Hematopoietic multipotent progenitor cell treated with erythropoietin and hydrocortisone succinate and interleukin-3 and kit ligand, for 6 days (in vitro differentiated cells): ENCODE results near the gene GOSR2.
"Not testable (repeated sequence)": the region's sequence is repeated elsewhere in the genome, so short reads cannot be mapped to it uniquely, and the experiment has no call there.

Experiments used
- DNase-seq: peaks from one replicate; pipeline ENCODE4 v3.0.0-alpha.2; 2015

GOSR2 gene

GRCh38 chr17:46968224-46968834 lies 45.4 kb downstream of the GOSR2 start:
- DNase-seq: no peak

GRCh38 chr17:46968896-46969295 lies 45.9 kb downstream of the GOSR2 start:
- no peak for DNase-seq

DNA sequence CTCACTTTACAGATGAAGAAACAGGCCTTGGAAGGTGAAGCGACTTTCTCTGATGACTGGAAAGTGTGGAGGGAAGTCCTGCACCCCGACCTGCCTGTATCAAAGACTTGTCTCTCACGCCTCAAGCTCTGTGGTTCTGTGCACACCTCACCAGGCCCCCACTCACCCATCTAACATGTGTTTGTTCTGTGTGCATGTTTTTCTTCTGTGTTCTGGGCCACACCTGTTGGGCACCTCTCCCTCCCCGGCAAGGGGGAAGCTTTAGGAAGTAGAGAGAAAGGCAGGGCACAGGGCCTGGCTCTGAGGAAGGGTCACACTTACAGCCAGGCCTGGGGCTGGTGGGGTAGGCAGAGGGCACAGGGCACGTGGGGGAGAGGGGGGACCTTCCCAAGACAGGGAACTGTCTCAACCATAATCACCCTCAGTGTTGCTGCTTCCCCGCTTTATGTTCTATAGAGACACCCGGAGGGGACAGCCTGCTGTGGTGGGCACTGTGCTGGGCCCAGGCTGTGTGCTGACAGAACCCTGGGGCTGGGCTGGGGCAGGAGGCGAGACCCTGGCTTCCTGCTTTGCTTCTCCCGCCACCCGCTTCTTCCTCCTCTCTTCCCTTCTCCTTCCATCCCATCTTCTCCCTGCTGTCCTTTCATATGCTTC lies 48.8 kb downstream of the GOSR2 start:
- DNase-seq: no peak

DNA sequence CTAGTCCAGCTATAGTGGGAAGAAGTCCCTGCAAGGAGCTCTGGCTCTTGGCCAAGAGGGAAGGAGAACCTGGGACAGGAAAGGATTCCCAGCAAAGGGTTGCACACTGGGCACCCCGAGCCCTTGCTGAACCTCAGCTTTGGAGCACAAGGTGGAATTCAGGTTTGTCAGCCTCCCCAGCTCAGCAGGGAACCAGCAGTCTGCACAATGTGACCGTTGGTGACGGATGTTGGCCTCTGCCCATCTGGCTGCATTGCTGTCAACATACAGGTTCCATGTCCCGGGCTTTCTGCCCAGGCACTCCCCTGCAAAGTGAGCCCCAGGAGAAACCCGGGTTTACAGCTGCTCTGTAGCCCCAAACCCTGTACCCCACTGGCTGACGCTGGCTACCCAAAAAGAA lies 49.4 kb downstream of the GOSR2 start:
- no peak for DNase-seq

DNA sequence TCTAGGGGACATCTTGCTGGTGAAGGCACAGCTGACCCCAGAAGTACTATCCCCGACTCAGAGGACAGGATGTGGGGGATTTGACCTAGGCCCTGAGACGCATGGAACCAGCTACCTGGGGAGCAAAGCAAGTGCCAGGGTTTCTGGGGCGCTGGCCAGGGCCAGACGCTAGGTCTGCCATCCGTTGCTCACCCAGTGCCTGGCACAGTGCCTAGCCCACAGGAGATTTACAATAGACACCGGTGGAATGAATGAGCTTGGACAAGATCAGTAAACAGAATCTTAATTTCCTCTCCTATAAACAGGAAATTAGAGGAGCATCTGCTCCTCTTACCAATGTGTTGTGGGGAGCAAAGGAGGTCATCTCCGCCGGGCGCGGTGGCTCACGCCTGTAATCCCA lies 51.1 kb downstream of the GOSR2 start:
- DNase-seq: no peak

GRCh38 chr17:46975287-46975686 lies 52.3 kb downstream of the GOSR2 start:
- DNase-seq: no peak

GRCh38 chr17:46976626-46977270 lies 53.8 kb downstream of the GOSR2 start:
- peak; percentile 25 for DNase-seq

GRCh38 chr17:46977348-46977747 lies 54.4 kb downstream of the GOSR2 start:
- DNase-seq: peak; percentile 32

DNA sequence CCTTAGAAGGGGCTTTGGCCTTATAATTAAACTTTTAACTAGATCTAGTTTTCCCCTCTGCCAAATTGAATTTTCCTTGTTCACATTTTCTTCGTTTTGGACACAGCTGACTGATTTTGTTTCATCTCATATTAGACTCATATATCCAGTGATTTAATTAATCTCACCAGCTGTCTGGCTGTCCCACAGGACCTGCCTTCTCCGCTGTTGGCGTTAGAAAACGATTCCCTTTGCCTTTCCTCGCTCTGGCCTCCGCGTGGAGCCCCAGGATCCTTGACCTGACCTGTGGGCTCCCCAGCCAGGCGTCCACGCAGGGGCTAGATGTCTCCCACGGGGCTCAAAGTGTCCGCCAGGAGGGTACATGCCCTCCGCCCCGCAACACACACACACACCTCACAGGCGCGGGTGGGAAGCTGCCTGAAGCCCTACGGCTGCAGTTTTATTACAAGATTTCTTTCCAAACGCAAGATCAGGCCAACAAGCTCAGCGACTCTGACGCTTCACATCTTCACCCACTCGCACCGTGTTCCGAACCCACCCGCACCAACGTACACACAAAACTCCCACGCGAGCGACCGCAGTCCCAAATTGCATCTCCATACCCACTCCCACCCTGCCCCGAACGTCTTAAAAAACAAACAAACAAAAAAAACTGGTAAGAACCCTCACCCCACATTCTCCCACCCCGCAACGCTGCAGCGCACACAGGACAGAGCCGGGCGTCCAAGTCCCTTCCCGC lies 55.0 kb downstream of the GOSR2 start:
- no peak for DNase-seq

DNA sequence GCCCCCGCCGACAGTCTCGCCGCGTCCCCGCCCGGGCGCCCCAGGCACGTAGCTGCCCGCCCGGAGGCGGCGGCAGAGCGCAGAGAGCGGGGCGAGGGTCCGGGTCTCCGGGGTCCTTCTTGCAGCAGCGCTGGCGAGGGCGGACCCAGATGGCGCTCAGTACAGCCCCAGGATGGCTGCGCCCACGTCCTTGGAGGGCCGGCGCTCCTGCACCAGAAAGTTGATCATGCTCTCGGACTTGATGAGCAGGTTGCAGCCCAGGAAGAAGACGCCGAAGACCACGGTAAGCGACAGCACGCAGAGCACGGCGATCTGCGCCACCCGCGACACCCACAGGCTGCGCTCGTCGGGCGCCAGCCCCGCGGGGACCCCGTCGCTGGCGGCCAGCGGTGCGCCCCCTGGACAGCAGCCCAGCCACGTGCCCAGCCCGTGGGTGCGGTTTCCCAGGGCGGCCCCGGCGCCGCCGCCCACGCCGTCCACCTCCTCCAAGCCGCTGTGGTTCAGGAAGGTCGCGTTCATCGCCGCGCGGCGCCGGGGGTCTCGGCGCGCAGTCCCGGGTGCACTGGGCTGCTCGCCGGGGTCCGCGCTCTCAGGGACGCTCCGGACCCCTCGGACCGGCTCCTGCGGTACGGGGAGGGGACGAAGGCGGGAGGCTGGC lies 55.7 kb downstream of the GOSR2 start:
- peak; percentile 24 for DNase-seq

- peak; percentile 64 for DNase-seq
Observed at GRCh38 chr17:46979147-46979863, 56.3 kb downstream of the GOSR2 start, which contains the start of gene RPRML. TSS of gene RPRML (minus strand) at chr17:46979253. CDS start at chr17:46979007, 246 bp downstream.

- no peak for DNase-seq
Observed at GRCh38 chr17:46982577-46982976, 59.6 kb downstream of the GOSR2 start.

DNA sequence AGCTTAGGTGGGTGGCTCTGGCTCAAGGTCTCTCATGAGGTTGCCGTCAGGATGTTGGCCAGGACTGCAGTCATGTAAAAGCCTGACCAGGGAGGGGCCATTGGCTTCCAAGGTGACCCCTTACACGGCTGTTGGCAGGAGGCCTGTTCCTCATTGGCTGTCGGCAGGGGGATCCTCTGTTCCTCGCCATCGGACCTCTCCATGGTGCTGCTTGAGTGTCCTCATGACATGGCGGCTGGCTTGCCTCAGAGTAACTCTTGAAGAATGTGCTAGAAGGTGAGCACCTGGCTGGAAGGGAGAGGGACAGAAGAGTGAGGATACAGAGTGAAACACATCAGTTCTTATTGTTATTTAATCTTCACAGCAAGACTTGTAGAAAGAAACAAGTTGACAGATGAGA lies 60.8 kb downstream of the GOSR2 start:
- DNase-seq: no peak

GRCh38 chr17:46984341-46984740 lies 61.4 kb downstream of the GOSR2 start:
- no peak for DNase-seq

GRCh38 chr17:46984892-46985291 lies 61.9 kb downstream of the GOSR2 start:
- DNase-seq: no peak

DNA sequence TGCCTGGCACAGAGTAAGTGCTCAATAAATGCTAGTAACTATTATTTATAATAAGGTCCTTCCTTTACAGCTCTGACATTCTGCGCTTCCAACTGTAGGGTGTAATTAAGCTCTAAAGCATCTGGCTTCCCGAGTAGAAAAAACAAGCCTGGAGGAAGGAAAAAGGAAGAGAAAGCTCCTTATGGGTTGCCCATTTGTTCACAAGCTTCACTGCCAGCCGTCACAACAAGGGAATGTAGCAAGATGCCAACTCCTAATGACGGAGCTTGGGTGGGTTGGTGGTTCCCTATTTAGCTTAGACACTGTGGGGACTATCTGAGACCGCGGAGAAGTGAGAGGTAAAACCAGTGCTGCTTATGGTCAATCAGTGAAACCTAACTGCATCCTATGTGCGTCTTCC lies 63.4 kb downstream of the GOSR2 start:
- DNase-seq: no peak

- not testable (repeated sequence) for DNase-seq
Observed at GRCh38 chr17:46987927-46988326, 65.0 kb downstream of the GOSR2 start.

DNA sequence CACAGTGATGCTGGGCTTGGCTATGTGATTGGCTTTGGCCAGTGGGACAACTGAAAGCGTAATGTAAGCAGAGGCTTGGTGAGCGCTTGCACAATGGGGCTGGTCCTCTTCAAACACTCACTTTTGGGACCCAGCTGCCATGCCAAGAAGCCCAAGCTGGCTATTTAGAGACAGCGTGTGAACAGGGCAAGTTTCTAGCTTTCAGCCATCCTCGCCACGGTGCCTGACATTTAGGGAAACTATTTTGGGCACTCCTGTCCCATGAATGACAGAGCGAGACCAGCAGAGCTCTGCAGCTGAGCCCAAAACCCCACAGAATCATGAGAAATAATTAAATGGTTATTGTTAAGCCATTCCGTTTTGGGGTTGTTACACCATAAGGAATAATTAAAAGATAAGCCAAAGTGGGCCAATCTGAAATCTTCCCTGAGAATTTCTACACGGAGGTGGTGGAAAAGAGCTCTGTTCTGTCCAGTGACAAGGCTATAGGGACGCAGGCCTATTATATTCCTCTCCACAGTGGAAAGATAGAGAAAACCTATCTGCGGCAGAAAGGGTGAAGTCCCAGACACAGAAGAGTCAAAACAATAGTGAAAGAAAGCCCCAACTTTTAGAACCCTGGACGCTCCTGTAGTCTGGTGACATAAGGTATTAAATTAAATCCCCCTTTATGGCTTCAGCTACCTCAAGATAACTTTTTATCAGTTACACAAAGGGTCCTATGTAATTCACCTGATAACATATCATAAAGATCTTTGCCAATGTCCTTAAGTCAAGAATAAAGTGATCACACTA lies 66.9 kb downstream of the GOSR2 start:
- no peak for DNase-seq

GRCh38 chr17:46991617-46992016 lies 68.7 kb downstream of the GOSR2 start:
- DNase-seq: no peak
